Mesothelial cell of epicardium (in vitro differentiated cells): ENCODE data around the gene HNRNPDL. TPM values are rescaled to one million over a fixed set of nuclear protein-coding genes. Genes with fewer than 3 reads are reported as not detected.
"Not testable (repeated sequence)": the region's sequence is repeated elsewhere in the genome, so short reads cannot be mapped to it uniquely, and the experiment has no call there.

Source experiments
- DNase-seq, 2 experiments: peaks; one replicate each; pipeline ENCODE4 v3.0.0; 2021; ENCODE audit warnings: low spot score in 2 of 2; ENCODE audit not compliant: unreplicated experiment in 2 of 2
- H3K27ac Mint-ChIP-seq: 2 replicates; pipeline ENCODE4 v1.8.0; 2021; ENCODE audit warnings: mixed read lengths
- H3K27me3 Mint-ChIP-seq: 2 replicates; pipeline ENCODE4 v1.8.0; 2021; ENCODE audit warnings: low read depth, mixed read lengths
- H3K36me3 Mint-ChIP-seq: 2 replicates; pipeline ENCODE4 v1.8.0; 2021; ENCODE audit warnings: mixed read lengths
- H3K4me1 Mint-ChIP-seq: 2 replicates; pipeline ENCODE4 v1.8.0; 2021; ENCODE audit warnings: mixed read lengths
- H3K4me3 Mint-ChIP-seq: 2 replicates; pipeline ENCODE4 v1.8.0; 2021; ENCODE audit warnings: mild to moderate bottlenecking, moderate library complexity, mixed read lengths
- H3K9me3 Mint-ChIP-seq: 2 replicates; pipeline ENCODE4 v1.8.0; 2021; ENCODE audit warnings: mixed read lengths
- CTCF ChIP-seq: fragments of 200-600 bp; sonication (generic); IDR thresholded peaks from one replicate; pipeline ENCODE4 v1.5.0; 2021; ENCODE audit warnings: antibody characterized with exemption; ENCODE audit not compliant: unreplicated experiment
- total RNA-seq: library from RNA; stranded (reverse); gene quantifications from 3 replicates; pipeline ENCODE4 v1.2.1, GENCODE V29; 2021

HNRNPDL gene
- total RNA-seq, 1 donor from 2014 or later, result 467 TPM

GRCh38 chr4:82388405-82388804, 41.9 kb downstream of the HNRNPDL start:
- Mint-ChIP-seq H3K36me3 (peaks cover 7% of the 10 kb centered on the region), H3K4me3 (no peak overlapping the region), H3K27ac (no peak overlapping the region), H3K9me3 (peaks cover 18% of the 10 kb centered on the region), H3K4me1 (no peaks in the 10 kb centered on the region), H3K27me3 (no peaks in the 10 kb centered on the region)
- DNase-seq, result no peak
- no peak for TF ChIP-seq CTCF

GRCh38 chr4:82386312-82386711, 44.0 kb downstream of the HNRNPDL start:
- H3K9me3 Mint-ChIP-seq, result peaks cover 18% of the 10 kb centered on the region
- not testable (repeated sequence) for H3K36me3 Mint-ChIP-seq, H3K27ac Mint-ChIP-seq, H3K4me3 Mint-ChIP-seq, H3K27me3 Mint-ChIP-seq, DNase-seq, H3K4me1 Mint-ChIP-seq

- Mint-ChIP-seq H3K4me3 (no peak overlapping the region), H3K9me3 (peaks cover 19% of the 10 kb centered on the region), H3K27ac (no peak overlapping the region), H3K27me3 (no peaks in the 10 kb centered on the region), H3K36me3 (peaks cover 8% of the 10 kb centered on the region), H3K4me1 (peaks cover 4% of the 10 kb centered on the region)
- TF ChIP-seq CTCF, result no peak
- DNase-seq, result no peak
These were observed 47.5 kb downstream of the HNRNPDL start for GRCh38 chr4:82382751-82383150.

GRCh38 chr4:82381661-82382296, 48.5 kb downstream of the HNRNPDL start:
- peaks cover 9% of the 10 kb centered on the region for H3K36me3 Mint-ChIP-seq
- peaks cover 20% of the 10 kb centered on the region for H3K9me3 Mint-ChIP-seq
- H3K27ac Mint-ChIP-seq, result no peak overlapping the region
- H3K4me3 Mint-ChIP-seq, result no peak overlapping the region
- TF ChIP-seq CTCF, result no peak
- no peaks in the 10 kb centered on the region for H3K27me3 Mint-ChIP-seq
- DNase-seq, result no peak
- peaks cover 4% of the 10 kb centered on the region for H3K4me1 Mint-ChIP-seq

GRCh38 chr4:82381235-82381634, 49.0 kb downstream of the HNRNPDL start:
- H3K36me3 Mint-ChIP-seq, result peaks cover 11% of the 10 kb centered on the region
- no peak overlapping the region for H3K27ac Mint-ChIP-seq
- no peak for DNase-seq
- H3K4me1 Mint-ChIP-seq, result peaks cover 8% of the 10 kb centered on the region
- no peak overlapping the region for H3K4me3 Mint-ChIP-seq
- TF ChIP-seq CTCF, result no peak
- no peaks in the 10 kb centered on the region for H3K27me3 Mint-ChIP-seq
- H3K9me3 Mint-ChIP-seq, result peaks cover 20% of the 10 kb centered on the region

- H3K4me3 Mint-ChIP-seq, result no peak overlapping the region
These were observed 49.4 kb downstream of the HNRNPDL start for GRCh38 chr4:82380831-82381230.

More at GRCh38 chr4:82380831-82381230, 49.4 kb downstream of the HNRNPDL start:
- peaks cover 11% of the 10 kb centered on the region for H3K36me3 Mint-ChIP-seq
- no peak for DNase-seq
- no peaks in the 10 kb centered on the region for H3K27me3 Mint-ChIP-seq
- TF ChIP-seq CTCF, result no peak
- peaks cover 12% of the 10 kb centered on the region for H3K4me1 Mint-ChIP-seq
- H3K27ac Mint-ChIP-seq, result no peak overlapping the region
- peaks cover 18% of the 10 kb centered on the region for H3K9me3 Mint-ChIP-seq
